Sigmoid colon (tissue), 3 donors: ENCODE data around the gene SPDYE16.
"Not testable (repeated sequence)": the region's sequence is repeated elsewhere in the genome, so short reads cannot be mapped to it uniquely, and the experiment has no call there.

Experiments
- CTCF ChIP-seq, 4 experiments: fragments of 450-650 bp in 3 of 4; fragments of 200-600 bp in 1 of 4; IDR thresholded peaks; one replicate each; pipeline ENCODE4 v1.5.1; 2016 to 2019; ENCODE audit warnings: antibody characterized with exemption in 4 of 4, mild to moderate bottlenecking in 3 of 4, moderate library complexity in 2 of 4
- POLR2A ChIP-seq, 2 donors: fragments of 450-650 bp; IDR thresholded peaks; one replicate each; pipeline ENCODE4 v1.6.1; 2016; ENCODE audit warnings: antibody characterized with exemption in 2 of 2, mild to moderate bottlenecking in 2 of 2, moderate library complexity in 2 of 2

GRCh38 chr7:76565001-76565400, 21.9 kb upstream of the SPDYE16 start:
- not testable (repeated sequence) for TF ChIP-seq CTCF, POLR2A (IDR thresholded peaks at IDR 0.05)
